Erythroblast (primary cell): Measurements from ENCODE around the gene ZNF473.
"Not testable (repeated sequence)": the region's sequence is repeated elsewhere in the genome, so short reads cannot be mapped to it uniquely, and the experiment has no call there.

Source experiments
- DNase-seq, 2 experiments: peaks; one replicate each; lab custom pipeline; 2025; lab: John Stamatoyannopoulos, UW
- GATA1 ChIP-seq: IDR thresholded peaks from 2 replicates; pipeline ENCODE4 v1.6.1; 2011; ENCODE audit warnings: low read depth, mild to moderate bottlenecking, control low read depth, low read length, moderate library complexity
- POLR2A ChIP-seq: IDR thresholded peaks from 2 replicates; pipeline ENCODE4 v1.6.1; 2011; ENCODE audit warnings: mild to moderate bottlenecking, low read length

ZNF473 gene

GRCh38 chr19:50047671-50048070, 21.9 kb downstream of the ZNF473 start:
- DNase-seq: no peak
- TF ChIP-seq GATA1: no peak
- TF ChIP-seq POLR2A: no peak

GRCh38 chr19:50050406-50051227, 24.8 kb downstream of the ZNF473 start:
- TF ChIP-seq POLR2A: no peak
- TF ChIP-seq GATA1: no peak

GRCh38 chr19:50051228-50051895, 25.6 kb downstream of the ZNF473 start:
- DNase-seq: not testable (repeated sequence)

More at GRCh38 chr19:50050406-50051227, 24.8 kb downstream of the ZNF473 start:
- DNase-seq: peak; percentile 54 to 69

DNA sequence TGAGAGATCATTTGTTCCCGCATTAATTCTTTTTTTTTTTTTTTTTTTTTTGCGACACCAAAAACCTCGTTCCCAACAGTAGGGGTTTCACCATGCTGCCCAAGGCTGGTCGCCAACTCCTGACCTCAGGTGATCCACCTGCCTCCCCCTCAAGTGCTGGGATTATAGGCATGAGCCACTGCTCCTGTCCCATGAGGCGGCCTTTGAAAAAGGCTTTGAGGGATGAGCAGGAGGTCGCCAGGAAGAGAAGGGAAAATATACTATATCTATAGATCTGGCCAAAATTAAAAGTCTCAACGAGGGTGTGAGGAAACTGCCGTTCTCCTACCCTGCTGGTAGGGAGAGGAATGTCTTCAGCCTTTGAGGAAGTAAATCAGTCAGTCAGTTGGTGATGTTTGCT, 26.2 kb downstream of the ZNF473 start:
- DNase-seq: no peak
- TF ChIP-seq POLR2A: no peak
- no peak for TF ChIP-seq GATA1

DNA sequence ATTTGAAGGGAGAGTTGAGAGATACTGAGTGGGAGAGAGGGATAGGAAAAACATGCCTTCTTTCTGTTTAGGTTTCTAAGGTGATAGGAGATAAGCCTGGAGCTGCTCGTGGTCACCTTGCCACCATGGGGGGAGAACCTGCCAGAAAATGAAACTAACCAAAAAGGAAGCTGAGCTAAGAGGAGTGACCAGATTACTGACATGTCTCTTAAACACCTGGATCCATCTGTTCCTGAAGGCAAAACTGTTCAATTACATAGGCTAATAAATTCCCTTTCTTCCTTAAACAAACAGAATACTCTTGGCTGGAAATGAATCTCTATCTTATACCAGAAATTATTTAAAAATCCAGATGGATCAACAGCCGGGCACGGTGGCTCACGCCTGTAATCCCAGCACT, 27.3 kb downstream of the ZNF473 start:
- no peak for DNase-seq
- TF ChIP-seq POLR2A (no peak), GATA1 (no peak)

DNA sequence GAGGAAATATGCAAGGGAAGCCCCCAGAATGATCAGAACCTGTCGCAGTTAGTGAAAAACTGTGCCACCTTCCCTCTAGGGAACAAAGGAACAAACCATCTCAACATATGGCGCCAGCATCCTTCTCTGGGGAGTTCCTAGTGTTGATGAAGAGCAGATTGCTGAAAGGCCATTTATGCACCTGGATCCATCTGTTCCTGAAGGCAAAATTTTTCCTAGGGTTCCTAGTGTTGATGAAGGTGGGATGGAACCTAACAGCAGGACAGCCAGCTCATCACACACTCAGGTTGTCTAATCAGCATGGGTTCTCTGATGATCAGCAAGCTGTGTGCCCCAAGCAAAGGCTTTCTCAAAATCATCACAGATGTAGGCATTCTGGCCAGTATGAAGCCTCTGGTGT, 32.6 kb downstream of the ZNF473 start:
- no peak for DNase-seq
- TF ChIP-seq GATA1: no peak

DNA sequence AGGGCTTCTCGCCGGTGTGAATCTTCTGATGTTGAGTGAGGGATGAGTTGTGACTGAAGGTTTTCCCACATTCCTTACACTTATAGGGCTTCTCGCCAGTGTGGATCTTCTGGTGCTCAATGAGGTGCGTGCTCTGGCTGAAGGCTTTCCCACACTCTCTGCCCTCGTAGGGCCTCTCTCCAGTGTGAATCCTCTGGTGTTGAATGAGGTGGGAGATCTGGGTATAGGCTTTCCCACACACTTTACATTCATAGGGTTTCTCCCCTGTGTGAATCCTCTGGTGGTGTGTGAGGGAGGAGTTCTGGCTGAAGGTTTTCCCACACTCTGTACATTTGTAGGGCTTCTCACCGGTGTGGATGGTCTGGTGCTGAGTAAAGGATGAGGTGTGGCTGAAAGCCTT, 33.2 kb downstream of the ZNF473 start:
- DNase-seq: no peak
- no peak for TF ChIP-seq GATA1

DNA sequence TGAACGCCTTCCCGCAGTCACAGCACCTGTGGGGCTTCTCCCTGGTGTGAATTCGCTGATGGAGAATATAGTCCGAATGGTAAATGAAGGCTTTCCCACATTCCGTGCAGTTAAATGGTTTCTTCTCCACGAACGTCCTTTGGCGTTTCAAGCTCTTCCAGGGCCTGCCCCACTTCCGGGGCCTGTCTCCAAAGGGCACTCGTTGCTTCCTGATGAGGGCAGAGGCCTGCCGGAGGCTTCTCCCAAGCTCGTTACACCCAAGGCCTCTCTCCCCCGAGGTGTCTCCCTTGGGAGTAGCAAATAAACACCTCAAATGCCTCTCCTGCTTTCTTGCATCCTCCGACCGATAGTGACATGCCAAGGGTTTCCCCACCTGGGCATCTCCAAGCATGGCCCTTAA, 34.3 kb downstream of the ZNF473 start:
- no peak for DNase-seq
- no peak for TF ChIP-seq POLR2A
- TF ChIP-seq GATA1: no peak

GRCh38 chr19:50061650-50062049, 35.8 kb downstream of the ZNF473 start:
- no peak for TF ChIP-seq GATA1
- TF ChIP-seq POLR2A: no peak
- no peak for DNase-seq

DNA sequence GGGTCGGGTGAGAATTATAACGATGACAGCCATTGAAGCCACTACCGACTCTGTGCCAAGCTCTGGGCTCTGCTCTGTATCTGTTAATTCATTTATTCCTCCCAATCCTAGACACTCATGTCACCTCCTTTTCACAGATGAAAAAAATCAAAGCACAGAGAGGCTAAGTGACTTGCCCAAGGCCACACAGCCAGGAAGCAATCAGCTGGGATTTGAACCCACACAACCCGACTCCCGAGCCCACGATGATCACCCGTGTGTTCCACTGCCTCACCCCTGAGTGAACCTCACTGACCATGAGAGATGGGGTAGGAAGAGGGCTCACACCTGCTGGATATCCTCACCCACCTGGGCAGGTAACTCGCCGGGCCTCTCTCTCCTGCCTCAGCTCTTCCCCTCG, 40.1 kb downstream of the ZNF473 start:
- no peak for TF ChIP-seq POLR2A
- TF ChIP-seq GATA1: no peak
- no peak for DNase-seq

GRCh38 chr19:50067575-50067974, 41.8 kb downstream of the ZNF473 start:
- DNase-seq: no peak
- TF ChIP-seq GATA1: no peak
- TF ChIP-seq POLR2A: no peak

DNA sequence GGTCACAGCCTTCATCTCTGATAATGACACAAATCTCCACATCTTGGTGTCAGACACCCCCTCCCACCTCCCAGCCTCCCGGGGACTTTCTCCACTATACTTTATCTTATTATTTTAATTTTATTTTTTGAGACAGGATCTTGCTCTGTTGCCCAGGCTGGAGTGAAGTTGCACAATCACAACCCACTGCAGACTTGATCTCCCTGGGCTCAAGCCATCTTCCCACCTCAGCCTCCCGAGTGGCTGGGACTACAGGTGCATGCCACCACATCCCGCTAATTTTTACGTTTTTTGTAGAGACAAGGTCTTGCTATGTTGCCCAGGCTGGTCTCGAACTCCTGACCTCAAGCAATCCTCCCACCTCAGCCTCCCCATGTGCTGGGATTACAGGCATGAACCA, 42.6 kb downstream of the ZNF473 start:
- not testable (repeated sequence) for DNase-seq

GRCh38 chr19:50075076-50075475, 49.3 kb downstream of the ZNF473 start:
- not testable (repeated sequence) for DNase-seq

GRCh38 chr19:50075644-50076372, 50.0 kb downstream of the ZNF473 start:
- not testable (repeated sequence) for DNase-seq

DNA sequence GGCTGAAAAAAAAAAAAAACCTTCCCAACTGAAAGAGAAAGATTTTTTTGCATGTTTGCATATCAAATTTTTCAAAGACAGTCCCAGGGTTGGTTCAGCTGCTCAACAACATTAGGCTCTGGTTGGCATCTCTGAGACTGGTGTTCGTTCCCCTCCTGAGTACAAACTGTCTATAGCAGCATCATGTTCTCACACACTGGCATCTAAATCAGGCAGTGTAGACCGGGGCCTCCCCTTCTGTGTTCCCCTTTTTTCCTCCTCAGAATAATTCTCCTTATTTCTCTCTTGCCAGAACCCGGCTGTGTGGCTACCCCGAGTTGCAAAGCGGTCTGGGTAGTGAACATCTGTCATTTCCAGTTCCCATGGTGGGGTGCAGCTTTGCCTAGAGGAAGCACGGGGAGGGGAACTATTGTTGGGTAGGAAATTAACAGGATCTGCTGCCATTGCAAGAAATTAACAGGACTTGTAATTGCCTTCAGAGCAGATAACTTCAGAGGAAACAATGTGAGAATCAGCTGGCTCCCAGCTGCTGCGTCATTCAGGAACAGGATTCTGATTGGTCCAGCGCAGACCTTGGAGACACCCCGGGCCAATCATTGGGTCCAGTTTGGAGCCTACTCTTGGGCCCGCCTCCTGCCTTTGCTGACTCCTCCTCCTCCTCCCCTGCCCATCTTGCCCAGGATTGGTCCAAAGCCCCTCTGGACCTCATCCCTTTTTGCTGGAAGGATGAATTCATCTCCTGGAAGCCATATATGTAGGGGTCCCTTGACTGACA, 51.0 kb downstream of the ZNF473 start:
- not testable (repeated sequence) for DNase-seq

GRCh38 chr19:50079014-50079413, 53.2 kb downstream of the ZNF473 start:
- not testable (repeated sequence) for DNase-seq

DNA sequence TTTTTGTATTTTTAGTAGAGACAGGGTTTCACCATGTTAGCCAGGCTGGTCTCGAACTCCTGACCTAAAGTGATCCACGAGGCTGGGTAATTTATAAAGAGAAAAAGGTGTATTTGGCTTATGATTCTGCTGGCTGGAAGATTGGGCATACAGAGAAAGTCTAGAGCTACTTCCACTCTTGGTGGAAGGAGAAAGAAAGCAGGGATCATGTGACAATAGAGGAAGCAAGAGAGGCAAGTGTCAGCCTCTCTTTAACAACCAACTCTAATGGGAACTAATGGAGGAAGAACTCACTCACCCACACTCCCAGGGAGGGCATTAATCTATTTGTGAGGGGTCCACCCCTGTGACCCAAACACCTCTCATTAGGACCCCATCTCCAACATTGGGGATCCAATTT, 58.6 kb downstream of the ZNF473 start:
- not testable (repeated sequence) for DNase-seq

DNA sequence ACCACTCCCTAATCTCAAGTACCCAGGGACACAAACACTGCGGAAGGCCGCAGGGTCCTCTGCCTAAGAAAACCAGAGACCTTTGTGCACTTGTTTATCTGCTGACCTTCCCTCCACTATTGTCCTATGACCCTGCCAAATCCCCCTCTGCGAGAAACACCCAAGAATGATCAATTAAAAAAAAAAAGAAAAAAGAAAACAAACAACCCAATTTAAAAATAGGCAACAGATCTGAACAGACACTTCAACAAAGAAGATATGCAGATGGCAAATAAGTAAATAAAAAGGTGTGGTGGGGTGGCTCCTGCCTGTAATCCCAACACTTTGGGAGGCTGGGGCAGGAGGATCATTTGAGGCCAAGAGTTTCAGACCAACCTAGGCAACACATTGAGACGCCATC, 61.3 kb downstream of the ZNF473 start:
- DNase-seq: not testable (repeated sequence)

DNA sequence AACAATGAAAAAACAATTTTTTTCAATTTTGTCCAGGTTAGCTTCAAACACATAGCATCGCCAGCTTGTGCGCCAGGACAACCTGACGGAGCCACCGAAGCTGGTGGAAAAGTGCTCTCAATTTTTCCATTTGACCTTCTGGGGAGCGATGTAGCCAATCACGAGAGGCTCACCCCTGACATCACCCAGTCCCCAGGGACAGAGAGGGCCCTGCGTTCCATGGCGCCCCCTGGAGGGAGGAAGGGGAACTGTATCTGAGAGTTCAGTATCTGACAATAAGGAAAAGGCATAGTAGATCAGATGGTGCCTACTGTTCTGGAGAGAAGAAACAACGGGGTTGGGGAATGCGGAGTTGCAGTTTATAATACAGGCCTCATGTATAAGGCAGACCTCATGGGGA, 64.9 kb downstream of the ZNF473 start:
- DNase-seq: not testable (repeated sequence)

GRCh38 chr19:50091786-50092185, 66.0 kb downstream of the ZNF473 start:
- DNase-seq: not testable (repeated sequence)
